Transverse colon (tissue), 4 donors: ENCODE measurements around the gene BCO1. TPM values are rescaled to one million over a fixed set of nuclear protein-coding genes. Genes with fewer than 3 reads are reported as not detected.

Experiments
- DNase-seq: peaks from one replicate; pipeline ENCODE4 v3.0.0-alpha.2; 2019
- H3K27ac ChIP-seq, 4 donors: fragments of 200-600 bp; sonication (generic); 2 replicates each; pipeline ENCODE4 v1.5.1; 2016 to 2018; ENCODE audit warnings: inconsistent platforms in 4 of 4
- H3K27me3 ChIP-seq: fragments of 200-600 bp; sonication (generic); 2 replicates; pipeline ENCODE4 v1.5.1; 2017; ENCODE audit warnings: inconsistent platforms
- H3K36me3 ChIP-seq, 4 donors: fragments of 200-600 bp; sonication (generic); 2 replicates each; pipeline ENCODE4 v1.5.1; 2017 to 2019; ENCODE audit warnings: inconsistent platforms in 4 of 4
- H3K4me1 ChIP-seq, 4 donors: fragments of 200-600 bp; sonication (generic); 2 replicates each; pipeline ENCODE4 v1.5.1; 2017 to 2020; ENCODE audit warnings: inconsistent platforms in 4 of 4
- H3K4me3 ChIP-seq, 4 donors: fragments of 200-600 bp; sonication (generic); 1 replicate in 1 of 4; 2 replicates in 3 of 4; pipeline versions ENCODE4 v1.5.1 to v1.6.1; 2017 to 2019; ENCODE audit warnings: inconsistent platforms in 4 of 4
- H3K9me3 ChIP-seq, 2 donors: fragments of 200-600 bp; sonication (generic); 2 replicates each; pipeline ENCODE4 v1.5.1; 2017 to 2019; ENCODE audit warnings: inconsistent platforms in 2 of 2
- EP300 ChIP-seq: sonication (generic); formaldehyde crosslinking; IDR thresholded peaks from one replicate; pipeline ENCODE4 v1.6.1; 2017; ENCODE audit warnings: antibody characterized with exemption, low read depth
- POLR2A ChIP-seq: fragments of 450-650 bp; IDR thresholded peaks from one replicate; pipeline ENCODE4 v1.6.1; 2016; ENCODE audit warnings: antibody characterized with exemption, mild to moderate bottlenecking, moderate library complexity
- POLR2AphosphoS5 ChIP-seq, 3 donors: sonication (generic); formaldehyde crosslinking; IDR thresholded peaks; one replicate each; pipeline ENCODE4 v1.6.1; 2016; ENCODE audit warnings: antibody characterized with exemption in 3 of 3
- WGBS, 2 donors: methylation state at CpG; one replicate each; pipeline ENCODE4 v1.1.5; 2018; ENCODE audit warnings: low coverage in 1 of 2; 5-methylcytosine and 5-hydroxymethylcytosine counted together
- in situ Hi-C, 4 donors: fragments of 200-750 bp; cut with MboI; loops; one replicate each; pipeline versions ENCODE4 v1.15.0 to v1.15.1; 2017; ENCODE audit warnings: low sequenced_read_pairs in 3 of 4, low pct_ligation_motif_present in 1 of 4, low pct_unique_long_range_greater_than_20kb in 1 of 4
- intact Hi-C: fragments of 100-400 bp; cut with DNase I; formaldehyde crosslinking; loops from one replicate; pipeline ENCODE4 v1.15.1; 2023; ENCODE audit warnings: low total_unique reads
- total RNA-seq, 4 donors: library from RNA; depleted of rRNA; stranded (reverse); fragments of >200 nt; gene quantifications; one replicate each; pipeline ENCODE4 v1.1.0, GENCODE V29; 2016
- TF ChIP-seq, protein P1 (sequence below), 5 experiments: fragments of 200-600 bp in 3 of 5; fragments of 450-650 bp in 2 of 5; sonication (generic) in 3 of 5; IDR thresholded peaks; 1 replicate in 2 of 5; 2 replicates in 3 of 5; pipeline ENCODE4 v1.5.1; 2016 to 2017; ENCODE audit warnings: antibody characterized with exemption in 5 of 5, inconsistent platforms in 3 of 5, mild to moderate bottlenecking in 2 of 5, moderate library complexity in 1 of 5

Gene BCO1
- total RNA-seq, 4 donors from 2014 or later = 1.6 to 18.3 (median 4.0) TPM

DNA sequence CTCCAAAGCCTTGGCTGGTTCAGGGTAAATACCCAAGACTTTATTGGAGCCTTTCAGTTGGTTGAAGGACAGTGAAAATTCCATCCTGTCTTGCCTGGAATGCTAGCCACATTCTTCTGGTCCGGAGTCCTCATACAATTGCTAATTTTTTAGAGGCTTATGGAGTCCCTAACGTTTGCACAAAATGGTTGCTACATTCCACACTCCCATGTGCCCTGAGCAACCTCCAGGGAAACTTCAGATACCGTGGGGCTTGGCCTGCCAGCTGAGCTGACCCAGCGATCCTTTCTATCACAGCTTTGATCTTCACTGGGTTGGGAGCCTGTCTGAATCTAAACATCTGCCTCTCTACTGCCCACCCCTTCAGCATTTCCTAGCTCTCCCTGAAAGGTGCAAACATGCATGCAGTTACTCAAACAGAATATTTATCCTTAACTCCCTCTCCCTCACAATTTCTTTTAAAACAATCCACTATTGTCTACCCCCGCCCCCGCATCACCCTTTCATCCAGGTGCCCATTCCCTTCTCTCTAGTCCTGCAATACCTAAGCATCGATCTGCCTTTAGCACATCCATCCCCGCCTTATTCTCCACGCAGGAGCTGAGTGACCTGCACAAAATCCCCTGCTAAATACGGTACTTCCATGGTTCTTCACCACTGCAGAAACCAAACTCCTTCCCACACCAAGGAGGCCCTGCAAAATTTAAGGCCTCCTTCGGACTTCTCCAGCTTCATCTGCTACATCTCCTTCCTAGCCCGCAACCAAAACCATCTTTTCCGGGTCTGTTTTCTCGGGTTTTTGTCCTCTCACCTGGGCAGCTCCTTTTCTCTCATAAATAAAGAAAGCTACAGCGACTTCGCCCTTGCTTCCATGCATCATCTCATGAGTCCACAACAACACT lies 75.5 kb downstream of the BCO1 start:
- TF ChIP-seq, protein P1, sequence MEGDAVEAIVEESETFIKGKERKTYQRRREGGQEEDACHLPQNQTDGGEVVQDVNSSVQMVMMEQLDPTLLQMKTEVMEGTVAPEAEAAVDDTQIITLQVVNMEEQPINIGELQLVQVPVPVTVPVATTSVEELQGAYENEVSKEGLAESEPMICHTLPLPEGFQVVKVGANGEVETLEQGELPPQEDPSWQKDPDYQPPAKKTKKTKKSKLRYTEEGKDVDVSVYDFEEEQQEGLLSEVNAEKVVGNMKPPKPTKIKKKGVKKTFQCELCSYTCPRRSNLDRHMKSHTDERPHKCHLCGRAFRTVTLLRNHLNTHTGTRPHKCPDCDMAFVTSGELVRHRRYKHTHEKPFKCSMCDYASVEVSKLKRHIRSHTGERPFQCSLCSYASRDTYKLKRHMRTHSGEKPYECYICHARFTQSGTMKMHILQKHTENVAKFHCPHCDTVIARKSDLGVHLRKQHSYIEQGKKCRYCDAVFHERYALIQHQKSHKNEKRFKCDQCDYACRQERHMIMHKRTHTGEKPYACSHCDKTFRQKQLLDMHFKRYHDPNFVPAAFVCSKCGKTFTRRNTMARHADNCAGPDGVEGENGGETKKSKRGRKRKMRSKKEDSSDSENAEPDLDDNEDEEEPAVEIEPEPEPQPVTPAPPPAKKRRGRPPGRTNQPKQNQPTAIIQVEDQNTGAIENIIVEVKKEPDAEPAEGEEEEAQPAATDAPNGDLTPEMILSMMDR (IDR thresholded peaks at IDR 0.05) = no peak
- TF ChIP-seq POLR2A (no peak), POLR2AphosphoS5 (IDR thresholded peaks at IDR 0.05) (no peak), EP300 (no peak)
- Histone ChIP-seq H3K4me3 (peak overlapping the region; percentile 48 to 96 (median 81)), H3K27ac (peak overlapping the region; percentile 95 to 97 (median 96)), H3K27me3 (no peaks in the 10 kb centered on the region), H3K4me1 (peaks cover 14 to 41% (median 22%) of the 10 kb centered on the region in 4 donors), H3K36me3 (no peaks in the 10 kb centered on the region), H3K9me3 (no peaks in the 10 kb centered on the region)
- no peak for DNase-seq
- intact Hi-C loops (no loop called here), in situ Hi-C loops (loop anchor here in 3 of 4 donors (10.0 to 25.0 kb wide), 3 partner anchors 49 to 302 kb away; partner anchors contain the start of genes CENPN (in 1 of the 3) and CMC2 (in 1 of the 3))
- 5 to 6% methylated on average over 13 to 16 of the region's 16 CpGs for WGBS, 2 donors

DNA sequence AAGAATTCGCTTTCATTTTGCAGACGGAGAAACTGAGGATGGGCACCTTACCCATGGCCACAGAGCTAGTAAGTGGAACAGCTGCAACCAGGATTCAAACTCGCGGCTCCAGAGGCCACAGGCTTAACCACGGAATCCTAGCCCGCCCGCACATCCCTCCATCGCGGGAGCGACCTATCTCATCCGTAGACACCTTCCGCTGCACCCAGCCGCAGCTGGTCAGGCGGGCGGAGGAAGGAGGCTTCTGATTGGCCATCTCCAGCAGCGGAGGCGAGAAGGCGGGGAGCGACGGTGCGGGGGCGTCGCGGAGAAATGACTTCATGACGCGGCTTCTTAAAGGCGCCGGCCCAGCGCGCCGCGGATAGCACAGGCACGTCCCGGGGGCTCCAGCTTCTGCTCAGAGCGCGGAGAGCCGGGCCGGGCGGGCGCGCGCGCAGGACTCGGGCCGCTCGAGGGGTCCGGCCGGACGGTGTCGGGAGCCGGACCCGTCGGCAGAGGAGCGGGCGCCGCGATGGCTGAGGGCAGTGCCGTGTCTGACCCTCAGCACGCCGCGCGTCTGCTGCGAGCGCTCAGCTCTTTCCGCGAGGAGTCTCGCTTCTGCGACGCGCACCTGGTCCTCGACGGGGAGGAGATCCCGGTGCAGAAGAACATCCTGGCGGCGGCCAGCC lies 76.2 kb downstream of the BCO1 start, which contains the start of gene GAN:
GAN (plus strand) TSS at position 360 of the 668 bp plus-strand sequence; CDS start at position 512, 152 bp downstream.
- TF ChIP-seq EP300 (no peak), POLR2A (peak; percentile 95), POLR2AphosphoS5 (IDR thresholded peaks at IDR 0.05) (peak; percentile 96 to 97 (median 97))
- TF ChIP-seq, protein P1 (IDR thresholded peaks at IDR 0.05) = no peak
- WGBS, 2 donors = 0% methylated on average over 44 of the region's 75 CpGs; no CpG with 5 or more reads in 1 of the 2 donors
- peaks cover 14 to 49% (median 30%) of the 10 kb centered on the region in 4 donors for H3K4me1 ChIP-seq
- peak within 1 kb of the TSS; percentile 81 to 96 (median 86) for H3K4me3 ChIP-seq
- H3K27ac ChIP-seq = peak within 1 kb of the TSS; percentile 95 to 97 (median 96)
- peak; percentile 96 for DNase-seq
- intact Hi-C loops (loop anchor here (5.0 kb wide), 1 partner anchor 42 kb away; no protein-coding TSS in a partner anchor), in situ Hi-C loops (loop anchor here in 3 of 4 donors (10.0 to 25.0 kb wide), 3 partner anchors 50 to 302 kb away; partner anchors contain the start of genes CENPN (in 1 of the 3) and CMC2 (in 1 of the 3))
- H3K36me3 ChIP-seq = no peaks in the 10 kb centered on the region
- no peaks in the 10 kb centered on the region for H3K27me3 ChIP-seq
- H3K9me3 ChIP-seq = no peaks in the 10 kb centered on the region

DNA sequence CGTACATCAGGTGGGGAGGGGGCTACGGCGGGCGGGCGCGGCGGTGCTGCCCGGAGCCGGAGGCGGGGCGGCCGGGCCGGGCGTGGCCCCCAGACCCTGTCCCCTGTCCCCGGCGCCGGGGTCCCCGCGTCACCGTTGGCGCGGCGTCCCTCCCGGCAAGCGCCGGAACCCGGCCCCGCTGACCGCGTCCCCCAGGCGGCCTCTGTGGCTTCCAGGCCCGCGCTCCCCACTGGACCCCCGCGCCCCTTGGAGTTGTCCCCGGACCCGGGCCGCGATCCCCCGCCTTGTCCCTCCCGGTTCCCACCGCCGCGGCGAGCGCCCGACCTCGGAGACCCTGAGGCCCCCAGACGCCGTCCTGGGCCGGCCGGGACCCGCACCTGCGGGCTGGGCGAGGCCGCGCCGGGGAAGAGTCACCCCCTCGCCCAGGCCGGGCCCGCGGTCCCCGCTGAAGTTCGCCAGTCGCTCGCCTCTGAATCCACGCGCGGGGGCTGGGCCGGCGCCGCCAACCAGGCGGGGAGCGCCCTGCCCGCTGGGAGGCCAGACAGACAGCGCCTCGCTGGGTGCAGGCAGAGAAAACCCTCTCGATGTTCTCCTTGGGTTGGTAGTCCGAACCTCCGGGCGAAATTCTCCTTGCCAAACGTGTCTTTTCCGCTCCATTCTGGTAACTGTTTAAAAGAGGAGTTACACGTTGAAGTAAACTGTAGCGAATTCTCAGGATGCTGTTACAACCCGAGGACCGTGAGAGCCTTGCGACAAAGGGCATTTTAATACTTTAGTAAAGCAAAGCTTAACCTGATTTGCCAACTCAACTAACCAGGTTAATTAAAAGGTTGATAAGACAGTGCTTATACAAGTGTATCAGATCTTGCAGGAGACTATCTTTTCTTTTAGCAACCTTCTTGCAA lies 77.0 kb downstream of the BCO1 start:
- H3K27me3 ChIP-seq = no peaks in the 10 kb centered on the region
- peak overlapping the region; percentile 95 to 97 (median 96) for H3K27ac ChIP-seq
- peak in 2 of 3 donors; percentile 32 to 40 for TF ChIP-seq POLR2AphosphoS5 (IDR thresholded peaks at IDR 0.05)
- TF ChIP-seq, protein P1 (IDR thresholded peaks at IDR 0.05) = peak in 3 of 5 experiments; percentile 5 to 18 (median 12)
- TF ChIP-seq POLR2A = peak; percentile 31
- TF ChIP-seq EP300 = no peak
- no peaks in the 10 kb centered on the region for H3K36me3 ChIP-seq
- peaks cover 14 to 56% (median 35%) of the 10 kb centered on the region in 4 donors for H3K4me1 ChIP-seq
- intact Hi-C loops (loop anchor here (5.0 kb wide), 1 partner anchor 43 kb away; no protein-coding TSS in a partner anchor), in situ Hi-C loops (loop anchor here in 3 of 4 donors (10.0 to 25.0 kb wide), 3 partner anchors 51 to 303 kb away; partner anchors contain the start of genes CENPN (in 1 of the 3) and CMC2 (in 1 of the 3))
- H3K9me3 ChIP-seq = no peaks in the 10 kb centered on the region
- 1% methylated on average over 25 of the region's 88 CpGs; no CpG with 5 or more reads in 1 of the 2 donors for WGBS, 2 donors
- DNase-seq = peak; percentile 68
- peak overlapping the region; percentile 81 to 96 (median 86) for H3K4me3 ChIP-seq
